Right lobe of liver (tissue), 6 donors: ENCODE results near the gene NRXN3. TPM values are rescaled to one million over a fixed set of nuclear protein-coding genes. Genes with fewer than 3 reads are reported as not detected.

Source experiments
- ATAC-seq, 4 donors: fragments of 200-7000 bp; cut with Tn5 transposase; one replicate each; pipeline ENCODE4 v1.9.1; 2020; ENCODE audit warnings: mild to moderate bottlenecking in 4 of 4, moderate library complexity in 4 of 4
- DNase-seq, 3 donors: peaks; one replicate each; pipeline ENCODE4 v3.0.0-alpha.2; 2020
- H3K27ac ChIP-seq, 3 donors: fragments of 200-600 bp; one replicate each; pipeline ENCODE4 v1.8.0; 2022
- H3K27me3 ChIP-seq, 2 donors: fragments of 200-600 bp; one replicate each; pipeline ENCODE4 v1.8.0; 2022
- H3K36me3 ChIP-seq, 4 donors: fragments of 200-600 bp; sonication (generic) in 1 of 4; one replicate each; pipeline versions ENCODE4 v1.5.1 to v1.8.0; 2017 to 2022; ENCODE audit warnings: control low read depth in 1 of 4
- H3K4me1 ChIP-seq, 4 donors: fragments of 200-600 bp; sonication (generic) in 1 of 4; one replicate each; pipeline versions ENCODE4 v1.5.1 to v1.8.0; 2017 to 2022; ENCODE audit warnings: control low read depth in 1 of 4
- H3K4me3 ChIP-seq, 3 donors: fragments of 200-600 bp; one replicate each; pipeline ENCODE4 v1.8.0; 2022
- H3K9me3 ChIP-seq, 4 donors: fragments of 200-600 bp; sonication (generic) in 1 of 4; one replicate each; pipeline versions ENCODE4 v1.5.1 to v1.8.0; 2017 to 2022; ENCODE audit warnings: control low read depth in 1 of 4
- CTCF ChIP-seq, 4 donors: fragments of 200-600 bp in 3 of 4; fragments of 450-650 bp in 1 of 4; IDR thresholded peaks; one replicate each; pipeline versions ENCODE4 v1.5.1 to v1.8.0; 2016 to 2022; ENCODE audit warnings: antibody characterized with exemption in 4 of 4, mild to moderate bottlenecking in 2 of 4
- POLR2A ChIP-seq: fragments of 450-650 bp; IDR thresholded peaks from one replicate; pipeline ENCODE4 v1.6.1; 2017; ENCODE audit warnings: antibody characterized with exemption, mild to moderate bottlenecking
- WGBS: methylation state at CpG from one replicate; pipeline ENCODE4 v1.1.6; 2018; ENCODE audit warnings: low coverage, low lambda C conversion rate; ENCODE audit not compliant: insufficient coverage; ENCODE audit errors: missing lambda C conversion rate; 5-methylcytosine and 5-hydroxymethylcytosine counted together
- intact Hi-C, 2 donors: fragments of 100-400 bp; cut with DNase I; formaldehyde crosslinking; loops; one replicate each; pipeline versions ENCODE4 v1.11.2 to v1.14.1; 2022
- total RNA-seq, 6 experiments: library from RNA; depleted of rRNA in 2 of 6; stranded (reverse); fragments of >200 nt in 2 of 6; fragmentation: NEBNext Ultra II Directional in 3 of 6; extraction: Animal tissue kit (Norgen Biotek cat#: 25700) in 3 of 6; gene quantifications; one replicate each; pipeline versions ENCODE4 v1.1.0 to v1.2.4, GENCODE V29; 2016 to 2023
- donor health status: DM: no; HTN: yes; CAD: no.
- donor health status: DM: no; HTN: no; CAD: no.
- donor health status: DM: no; HTN: no; CAD: no.
- donor health status: DM: no; HTN: yes; CAD: no.
- donor health status: DM: no; HTN: yes; CAD: no.

The NRXN3 gene
- total RNA-seq, 6 experiments from 2014 or later: 0.06 to 0.51 (median 0.23) TPM; not detected in 1

GRCh38 chr14:79093531-79093930 is 923.4 kb downstream of the NRXN3 start:
- 69% methylated on average over 5 of the region's 5 CpGs for WGBS
- H3K27ac ChIP-seq: no peak overlapping the region
- H3K4me3 ChIP-seq: no peak overlapping the region
- H3K27me3 ChIP-seq: no peaks in the 10 kb centered on the region
- no peak for DNase-seq
- no peaks in the 10 kb centered on the region for H3K36me3 ChIP-seq
- intact Hi-C loops: no loop called here
- no peak for ATAC-seq
- H3K9me3 ChIP-seq: no peaks in the 10 kb centered on the region
- H3K4me1 ChIP-seq: no peaks in the 10 kb centered on the region
- no peak for TF ChIP-seq POLR2A
- no peak for TF ChIP-seq CTCF (IDR thresholded peaks at IDR 0.05)

GRCh38 chr14:79094951-79095350 is 924.8 kb downstream of the NRXN3 start:
- TF ChIP-seq POLR2A (no peak), CTCF (IDR thresholded peaks at IDR 0.05) (no peak)
- H3K4me3 ChIP-seq: no peak overlapping the region
- H3K36me3 ChIP-seq: no peaks in the 10 kb centered on the region
- ATAC-seq (no peak), DNase-seq (no peak)
- no peak overlapping the region for H3K27ac ChIP-seq
- intact Hi-C loops: no loop called here
- H3K4me1 ChIP-seq: no peaks in the 10 kb centered on the region
- no peaks in the 10 kb centered on the region for H3K27me3 ChIP-seq
- 66% methylated on average over 2 of the region's 2 CpGs for WGBS
- H3K9me3 ChIP-seq: no peaks in the 10 kb centered on the region

- Histone ChIP-seq H3K4me3 (no peak overlapping the region), H3K27me3 (no peaks in the 10 kb centered on the region), H3K4me1 (no peaks in the 10 kb centered on the region), H3K9me3 (no peaks in the 10 kb centered on the region), H3K36me3 (no peaks in the 10 kb centered on the region), H3K27ac (no peak overlapping the region)
- ATAC-seq (no peak), DNase-seq (no peak)
- 42% methylated on average over 1 of the region's 1 CpG for WGBS
- TF ChIP-seq POLR2A: no peak
- no peak for TF ChIP-seq CTCF (IDR thresholded peaks at IDR 0.05)
- intact Hi-C loops: no loop called here
These were observed 926.6 kb downstream of the NRXN3 start for GRCh38 chr14:79096811-79097210.

GRCh38 chr14:79098324-79098723 is 928.2 kb downstream of the NRXN3 start:
- intact Hi-C loops: no loop called here
- no peaks in the 10 kb centered on the region for H3K27me3 ChIP-seq
- H3K9me3 ChIP-seq: no peaks in the 10 kb centered on the region
- no peaks in the 10 kb centered on the region for H3K4me1 ChIP-seq
- no peak for ATAC-seq
- no peak for TF ChIP-seq POLR2A
- TF ChIP-seq CTCF (IDR thresholded peaks at IDR 0.05): no peak
- 37% methylated on average over 3 of the region's 3 CpGs for WGBS
- no peak for DNase-seq
- H3K27ac ChIP-seq: no peak overlapping the region
- no peaks in the 10 kb centered on the region for H3K36me3 ChIP-seq
- H3K4me3 ChIP-seq: no peak overlapping the region

- intact Hi-C loops: no loop called here
- WGBS: 53% methylated on average over 1 of the region's 1 CpG
- Histone ChIP-seq H3K27ac (no peak overlapping the region), H3K4me3 (no peak overlapping the region), H3K9me3 (no peaks in the 10 kb centered on the region), H3K27me3 (no peaks in the 10 kb centered on the region), H3K4me1 (no peaks in the 10 kb centered on the region), H3K36me3 (no peaks in the 10 kb centered on the region)
- TF ChIP-seq POLR2A (no peak), CTCF (IDR thresholded peaks at IDR 0.05) (no peak)
- ATAC-seq (no peak), DNase-seq (no peak)
These were observed 930.4 kb downstream of the NRXN3 start for GRCh38 chr14:79100578-79100977.
